IPS DF 4.7 (cell line): ENCODE data around the gene MTARC1.

ENCODE experiments used
- DNase-seq: peaks from one replicate; pipeline ENCODE4 v3.0.0-alpha.2; 2013; ENCODE audit warnings: low spot score; ENCODE audit errors: extremely low read depth

The MTARC1 gene

GRCh38 chr1:220786337-220787068 is at the start of gene MTARC1:
TSS of gene MTARC1 (plus strand) at chr1:220786913. CDS start at chr1:220786945, 32 bp downstream.
- DNase-seq: no peak

- DNase-seq: no peak
Measured at GRCh38 chr1:220741349-220741748, 45.4 kb upstream of the MTARC1 start.

- DNase-seq: no peak
Measured at GRCh38 chr1:220741825-220742224, 44.9 kb upstream of the MTARC1 start.

- no peak for DNase-seq
Measured at GRCh38 chr1:220742520-220742919, 44.2 kb upstream of the MTARC1 start.

GRCh38 chr1:220746851-220747250 is 39.9 kb upstream of the MTARC1 start:
- DNase-seq: no peak

- DNase-seq: no peak
Measured at GRCh38 chr1:220747437-220748088, 39.1 kb upstream of the MTARC1 start.

GRCh38 chr1:220748089-220748934 is 38.4 kb upstream of the MTARC1 start, which contains the start of gene MTARC2:
TSS of gene MTARC2 (plus strand) at chr1:220748322. CDS start at chr1:220748532, 210 bp downstream.
- peak; percentile 56 for DNase-seq

GRCh38 chr1:220748936-220749335 is 37.8 kb upstream of the MTARC1 start:
- no peak for DNase-seq

GRCh38 chr1:220750131-220750515 is 36.6 kb upstream of the MTARC1 start:
- DNase-seq: no peak

GRCh38 chr1:220751111-220751510 is 35.6 kb upstream of the MTARC1 start:
- DNase-seq: no peak

GRCh38 chr1:220754212-220754917 is 32.3 kb upstream of the MTARC1 start:
- no peak for DNase-seq

- DNase-seq: no peak
Measured at GRCh38 chr1:220754918-220755295, 31.8 kb upstream of the MTARC1 start.

GRCh38 chr1:220755309-220755708 is 31.4 kb upstream of the MTARC1 start:
- no peak for DNase-seq

GRCh38 chr1:220757441-220757840 is 29.3 kb upstream of the MTARC1 start:
- no peak for DNase-seq

GRCh38 chr1:220759147-220759546 is 27.6 kb upstream of the MTARC1 start:
- no peak for DNase-seq

GRCh38 chr1:220761688-220762427 is 24.9 kb upstream of the MTARC1 start:
- no peak for DNase-seq

- no peak for DNase-seq
Measured at GRCh38 chr1:220764757-220765156, 22.0 kb upstream of the MTARC1 start.

- no peak for DNase-seq
Measured at GRCh38 chr1:220767312-220768125, 19.2 kb upstream of the MTARC1 start.

GRCh38 chr1:220768126-220768601 is 18.5 kb upstream of the MTARC1 start:
- DNase-seq: no peak

- DNase-seq: no peak
Measured at GRCh38 chr1:220769205-220769604, 17.5 kb upstream of the MTARC1 start.
